Keratinocyte (primary cell): Measurements from ENCODE around the gene NPVF.

ENCODE experiments used
- EZH2 ChIP-seq: IDR thresholded peaks from one replicate; pipeline ENCODE4 v1.6.1; 2012; ENCODE audit warnings: inconsistent platforms, mild to moderate bottlenecking, low read length, moderate library complexity
- TF ChIP-seq, protein P1 (sequence below), 3 experiments: IDR thresholded peaks in 1 of 3; conservative IDR thresholded peaks in 1 of 3; optimal IDR thresholded peaks in 1 of 3; 2 replicates in 2 of 3; 3 replicates in 1 of 3; pipeline versions ENCODE3 to v1.5.1; 2011; ENCODE audit warnings: low read length in 3 of 3, mild to moderate bottlenecking in 3 of 3, moderate library complexity in 2 of 3, control low read depth in 1 of 3, inconsistent platforms in 1 of 3; ENCODE audit not compliant: insufficient read depth in 2 of 3; ENCODE audit errors: extremely low read depth in 1 of 3

DNA sequence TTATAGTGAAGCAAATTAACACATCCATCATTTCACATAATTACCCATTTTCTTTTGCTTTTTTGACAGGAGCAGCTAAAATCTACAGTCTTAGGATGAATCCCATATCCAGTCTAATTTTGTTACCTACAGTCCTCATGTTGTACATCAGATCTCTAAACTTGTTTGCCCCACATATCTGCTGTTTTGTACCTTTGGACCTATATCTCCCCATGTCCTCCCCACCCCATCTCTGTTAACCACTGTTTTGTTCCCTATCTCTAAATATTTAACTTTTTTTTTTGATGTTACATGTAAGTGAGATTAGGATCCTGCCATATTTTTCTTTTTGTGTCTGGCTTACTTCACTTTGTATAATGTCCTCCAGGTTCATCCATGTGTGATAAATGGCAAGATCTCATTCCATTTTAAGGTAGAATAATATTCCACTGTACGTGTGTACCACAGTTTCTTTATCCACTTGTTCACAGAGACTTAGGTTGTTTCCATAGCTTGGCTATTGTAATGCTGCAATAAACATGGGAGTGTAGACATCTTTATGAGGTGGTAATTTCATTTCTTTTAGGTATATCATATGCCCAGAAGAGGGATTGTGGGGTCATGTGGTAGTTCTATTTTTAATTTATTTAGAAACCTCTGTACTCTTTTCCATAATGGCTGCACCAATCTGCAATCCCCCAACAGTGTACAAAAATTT lies 19.6 kb downstream of the NPVF start:
- TF ChIP-seq, protein P1, sequence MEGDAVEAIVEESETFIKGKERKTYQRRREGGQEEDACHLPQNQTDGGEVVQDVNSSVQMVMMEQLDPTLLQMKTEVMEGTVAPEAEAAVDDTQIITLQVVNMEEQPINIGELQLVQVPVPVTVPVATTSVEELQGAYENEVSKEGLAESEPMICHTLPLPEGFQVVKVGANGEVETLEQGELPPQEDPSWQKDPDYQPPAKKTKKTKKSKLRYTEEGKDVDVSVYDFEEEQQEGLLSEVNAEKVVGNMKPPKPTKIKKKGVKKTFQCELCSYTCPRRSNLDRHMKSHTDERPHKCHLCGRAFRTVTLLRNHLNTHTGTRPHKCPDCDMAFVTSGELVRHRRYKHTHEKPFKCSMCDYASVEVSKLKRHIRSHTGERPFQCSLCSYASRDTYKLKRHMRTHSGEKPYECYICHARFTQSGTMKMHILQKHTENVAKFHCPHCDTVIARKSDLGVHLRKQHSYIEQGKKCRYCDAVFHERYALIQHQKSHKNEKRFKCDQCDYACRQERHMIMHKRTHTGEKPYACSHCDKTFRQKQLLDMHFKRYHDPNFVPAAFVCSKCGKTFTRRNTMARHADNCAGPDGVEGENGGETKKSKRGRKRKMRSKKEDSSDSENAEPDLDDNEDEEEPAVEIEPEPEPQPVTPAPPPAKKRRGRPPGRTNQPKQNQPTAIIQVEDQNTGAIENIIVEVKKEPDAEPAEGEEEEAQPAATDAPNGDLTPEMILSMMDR (optimal IDR thresholded peaks at IDR 0.05 in 1 of 3, IDR thresholded peaks at IDR 0.05 in 1 of 3, conservative IDR thresholded peaks at IDR 0.05 in 1 of 3; ENCODE audit: extremely low read depth in 1 of 3, insufficient read depth in 2 of 3, low read length in 3 of 3) = no peak
- no peak for TF ChIP-seq EZH2
